PC-3 (cell line): Measurements from ENCODE around the gene MYH10.
A peak's percentile ranks its signal among the peaks of the same experiment; 100 is the strongest.

Experiments used
- EZH2 ChIP-seq: fragments of 300-600 bp; sonication (generic); IDR thresholded peaks from one replicate; pipeline ENCODE4 v1.6.1; 2017; ENCODE audit warnings: antibody characterized with exemption, mild to moderate bottlenecking, low read length; ENCODE audit not compliant: unreplicated experiment
- EZH2phosphoT487 ChIP-seq: fragments of 300-600 bp; sonication (generic); IDR thresholded peaks from 2 replicates; pipeline ENCODE4 v1.6.1; 2018; ENCODE audit warnings: mild to moderate bottlenecking, antibody characterized with exemption, low read length, borderline replicate concordance
- TF ChIP-seq, protein P1 (sequence below): fragments of 300-600 bp; sonication (generic); conservative IDR thresholded peaks from 2 replicates; pipeline ENCODE4 v1.5.1; 2017; ENCODE audit warnings: antibody characterized with exemption, low read depth, mild to moderate bottlenecking, low read length

GRCh38 chr17:8630802-8631553, 453 bp upstream of the MYH10 start:
- TF ChIP-seq, protein P1, sequence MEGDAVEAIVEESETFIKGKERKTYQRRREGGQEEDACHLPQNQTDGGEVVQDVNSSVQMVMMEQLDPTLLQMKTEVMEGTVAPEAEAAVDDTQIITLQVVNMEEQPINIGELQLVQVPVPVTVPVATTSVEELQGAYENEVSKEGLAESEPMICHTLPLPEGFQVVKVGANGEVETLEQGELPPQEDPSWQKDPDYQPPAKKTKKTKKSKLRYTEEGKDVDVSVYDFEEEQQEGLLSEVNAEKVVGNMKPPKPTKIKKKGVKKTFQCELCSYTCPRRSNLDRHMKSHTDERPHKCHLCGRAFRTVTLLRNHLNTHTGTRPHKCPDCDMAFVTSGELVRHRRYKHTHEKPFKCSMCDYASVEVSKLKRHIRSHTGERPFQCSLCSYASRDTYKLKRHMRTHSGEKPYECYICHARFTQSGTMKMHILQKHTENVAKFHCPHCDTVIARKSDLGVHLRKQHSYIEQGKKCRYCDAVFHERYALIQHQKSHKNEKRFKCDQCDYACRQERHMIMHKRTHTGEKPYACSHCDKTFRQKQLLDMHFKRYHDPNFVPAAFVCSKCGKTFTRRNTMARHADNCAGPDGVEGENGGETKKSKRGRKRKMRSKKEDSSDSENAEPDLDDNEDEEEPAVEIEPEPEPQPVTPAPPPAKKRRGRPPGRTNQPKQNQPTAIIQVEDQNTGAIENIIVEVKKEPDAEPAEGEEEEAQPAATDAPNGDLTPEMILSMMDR: 0 out of 2 replicates have a peak, but pooled peaks have one; percentile 7
- TF ChIP-seq EZH2phosphoT487 (no peak), EZH2 (no peak)
